ENCODE results near the gene FSTL1. TPM values are rescaled to one million over a fixed set of nuclear protein-coding genes. Genes with fewer than 3 reads are reported as not detected.

Gene FSTL1
- total and polyA plus RNA-seq, 2 experiments from 2014 or later, result 142 to 353 TPM

DNA sequence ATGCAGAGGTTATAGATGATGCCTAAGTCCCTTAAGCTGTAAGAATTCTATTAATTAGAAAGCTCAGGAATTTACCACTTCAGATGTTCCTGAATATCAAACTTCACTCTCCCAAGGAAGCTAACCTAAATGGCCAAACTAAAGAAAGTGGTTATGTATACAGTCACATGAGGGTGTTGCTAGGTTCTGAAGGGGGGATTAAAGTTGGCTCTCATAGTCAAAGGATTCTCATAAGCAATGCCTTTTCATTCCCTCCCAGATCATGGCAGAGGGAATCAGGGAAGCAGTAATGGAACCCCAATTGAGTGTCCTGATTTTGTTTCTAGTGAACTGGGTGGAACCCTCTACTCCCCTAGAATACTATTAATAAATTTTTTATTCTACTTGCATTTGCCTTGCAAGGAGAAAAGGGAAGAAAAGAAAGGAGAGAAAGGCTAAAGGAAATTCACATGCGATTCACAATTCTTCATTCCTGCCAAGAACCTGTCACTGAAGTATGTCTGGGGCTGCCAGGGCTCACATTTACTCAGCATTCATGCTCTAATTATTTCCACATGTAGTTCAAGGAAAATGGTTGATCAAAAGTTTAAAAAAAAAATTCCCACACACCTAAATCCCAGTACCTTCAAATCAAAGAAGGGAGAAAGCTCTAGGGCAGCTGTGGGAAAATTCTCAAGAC lies 25.1 kb downstream of the FSTL1 start:
- H3K27me3 ChIP-seq, result no peaks in the 10 kb centered on the region
- TF ChIP-seq, protein P1, sequence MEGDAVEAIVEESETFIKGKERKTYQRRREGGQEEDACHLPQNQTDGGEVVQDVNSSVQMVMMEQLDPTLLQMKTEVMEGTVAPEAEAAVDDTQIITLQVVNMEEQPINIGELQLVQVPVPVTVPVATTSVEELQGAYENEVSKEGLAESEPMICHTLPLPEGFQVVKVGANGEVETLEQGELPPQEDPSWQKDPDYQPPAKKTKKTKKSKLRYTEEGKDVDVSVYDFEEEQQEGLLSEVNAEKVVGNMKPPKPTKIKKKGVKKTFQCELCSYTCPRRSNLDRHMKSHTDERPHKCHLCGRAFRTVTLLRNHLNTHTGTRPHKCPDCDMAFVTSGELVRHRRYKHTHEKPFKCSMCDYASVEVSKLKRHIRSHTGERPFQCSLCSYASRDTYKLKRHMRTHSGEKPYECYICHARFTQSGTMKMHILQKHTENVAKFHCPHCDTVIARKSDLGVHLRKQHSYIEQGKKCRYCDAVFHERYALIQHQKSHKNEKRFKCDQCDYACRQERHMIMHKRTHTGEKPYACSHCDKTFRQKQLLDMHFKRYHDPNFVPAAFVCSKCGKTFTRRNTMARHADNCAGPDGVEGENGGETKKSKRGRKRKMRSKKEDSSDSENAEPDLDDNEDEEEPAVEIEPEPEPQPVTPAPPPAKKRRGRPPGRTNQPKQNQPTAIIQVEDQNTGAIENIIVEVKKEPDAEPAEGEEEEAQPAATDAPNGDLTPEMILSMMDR (IDR thresholded peaks at IDR 0.05; ENCODE audit: low read depth, low read length), result no peak
- H3K4me1 ChIP-seq (ENCODE audit: low read depth), result peaks cover 39% of the 10 kb centered on the region
- no peaks in the 10 kb centered on the region for H3K9me3 ChIP-seq (ENCODE audit: low read depth)
- H3K36me3 ChIP-seq, result no peaks in the 10 kb centered on the region
- peak overlapping the region; percentile 50 for H3K27ac ChIP-seq
- DNase-seq (ENCODE audit: low read depth in 1 of 2, low spot score in 1 of 2), result peak in 1 of 2 donors; percentile 96
- H3K4me3 ChIP-seq, result no peak overlapping the region

DNA sequence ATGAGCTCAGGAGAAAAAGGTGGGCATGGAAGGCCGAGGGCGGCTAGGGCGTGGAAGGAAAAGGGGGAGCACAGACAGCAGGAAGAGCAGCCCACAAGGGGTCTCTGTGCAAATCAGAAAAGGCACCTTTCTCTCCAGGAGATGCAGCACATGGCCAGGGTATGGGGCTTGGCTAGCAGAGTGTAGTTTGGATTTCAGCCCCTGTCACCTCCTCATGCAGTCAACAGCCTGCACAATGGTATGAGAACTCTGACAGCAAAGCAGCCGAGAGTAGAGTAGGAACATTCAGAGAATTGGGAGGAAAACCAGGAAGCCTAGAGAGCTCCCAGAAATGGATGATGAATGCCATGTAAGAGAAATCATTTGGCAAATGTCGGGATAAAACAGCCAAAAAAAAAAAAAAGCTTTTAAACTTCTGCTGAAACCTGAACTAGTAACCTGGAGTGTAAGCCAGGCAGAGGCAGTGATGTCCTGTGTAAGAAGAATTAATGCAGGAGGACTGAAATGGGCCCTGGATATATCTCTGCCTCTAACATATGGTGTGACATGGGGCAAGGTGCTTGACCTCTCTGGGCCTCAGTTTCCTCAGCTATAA lies 25.7 kb downstream of the FSTL1 start:
- no peak for DNase-seq (ENCODE audit: low read depth in 1 of 2, low spot score in 1 of 2)
- H3K27ac ChIP-seq, result no peak overlapping the region
- no peaks in the 10 kb centered on the region for H3K9me3 ChIP-seq (ENCODE audit: low read depth)
- no peak overlapping the region for H3K4me3 ChIP-seq
- H3K4me1 ChIP-seq (ENCODE audit: low read depth), result peaks cover 44% of the 10 kb centered on the region
- no peaks in the 10 kb centered on the region for H3K36me3 ChIP-seq
- TF ChIP-seq, protein P1 (IDR thresholded peaks at IDR 0.05; ENCODE audit: low read depth, low read length), result no peak
- no peaks in the 10 kb centered on the region for H3K27me3 ChIP-seq

DNA sequence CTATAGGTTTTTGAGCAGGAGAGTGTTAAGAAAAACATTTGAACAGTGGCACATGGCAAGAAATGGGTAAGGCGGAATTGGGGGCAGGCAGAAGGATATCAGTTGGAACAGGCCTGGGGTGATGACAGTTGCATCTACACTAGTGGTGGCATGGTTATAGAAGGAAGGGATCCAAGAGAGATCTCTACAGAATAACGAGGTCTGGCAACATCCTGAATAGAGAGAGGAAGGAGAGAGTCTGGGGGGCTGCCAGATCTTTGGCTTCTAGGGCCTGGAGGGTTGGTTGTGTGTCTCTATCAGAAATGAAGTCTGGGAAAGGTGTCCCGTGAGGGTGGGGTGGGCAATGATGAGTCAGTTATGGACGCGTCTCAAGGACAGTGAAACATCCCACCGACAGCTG lies 26.3 kb downstream of the FSTL1 start:
- Histone ChIP-seq H3K4me1 (ENCODE audit: low read depth) (peaks cover 47% of the 10 kb centered on the region), H3K4me3 (no peak overlapping the region), H3K27me3 (no peaks in the 10 kb centered on the region), H3K9me3 (ENCODE audit: low read depth) (no peaks in the 10 kb centered on the region), H3K27ac (no peak overlapping the region), H3K36me3 (no peaks in the 10 kb centered on the region)
- no peak for DNase-seq (ENCODE audit: low read depth in 1 of 2, low spot score in 1 of 2)
- TF ChIP-seq, protein P1 (IDR thresholded peaks at IDR 0.05; ENCODE audit: low read depth, low read length), result no peak

DNA sequence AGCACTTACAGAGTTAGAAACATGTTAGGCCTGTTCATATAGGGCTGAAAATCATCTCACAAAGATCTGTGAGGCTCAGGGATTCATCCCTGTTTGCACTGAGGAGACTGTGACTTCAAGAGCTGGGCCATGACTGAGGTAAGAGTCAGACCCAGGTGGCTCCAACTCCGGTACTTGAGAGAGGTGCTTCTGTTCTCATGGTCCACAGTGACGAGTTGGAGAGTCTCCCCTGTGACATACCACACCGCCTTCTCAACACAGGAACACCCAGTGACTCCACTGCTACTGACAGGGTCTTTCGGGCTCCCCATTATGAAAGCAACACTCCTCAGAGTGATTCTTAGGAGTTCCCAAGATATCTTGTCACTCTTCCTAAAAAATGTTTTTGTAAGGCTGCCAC lies 27.4 kb downstream of the FSTL1 start:
- DNase-seq (ENCODE audit: low read depth in 1 of 2, low spot score in 1 of 2), result no peak
- H3K27ac ChIP-seq, result no peak overlapping the region
- peaks cover 53% of the 10 kb centered on the region for H3K4me1 ChIP-seq (ENCODE audit: low read depth)
- H3K9me3 ChIP-seq (ENCODE audit: low read depth), result no peaks in the 10 kb centered on the region
- no peaks in the 10 kb centered on the region for H3K27me3 ChIP-seq
- TF ChIP-seq, protein P1 (IDR thresholded peaks at IDR 0.05; ENCODE audit: low read depth, low read length), result no peak
- no peak overlapping the region for H3K4me3 ChIP-seq
- H3K36me3 ChIP-seq, result no peaks in the 10 kb centered on the region

DNA sequence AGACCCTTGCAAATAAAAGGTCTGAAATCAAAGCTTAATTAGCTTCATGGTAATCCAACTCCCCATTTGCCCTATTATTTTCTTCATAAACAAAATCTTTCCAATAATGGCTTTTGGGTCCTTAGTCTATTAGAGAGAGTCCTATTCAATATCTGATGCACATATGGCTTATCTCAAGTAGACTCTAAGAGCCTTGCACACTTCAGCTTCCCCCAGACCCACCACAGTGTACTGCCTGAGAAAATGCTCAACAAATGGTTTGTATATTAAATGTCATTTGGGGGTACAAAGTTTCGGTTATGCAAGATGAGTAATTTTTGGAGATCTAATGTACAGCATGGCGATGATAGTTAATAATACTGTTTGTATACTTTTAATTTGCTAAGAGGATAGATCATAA lies 28.9 kb downstream of the FSTL1 start:
- Histone ChIP-seq H3K4me1 (ENCODE audit: low read depth) (peaks cover 58% of the 10 kb centered on the region), H3K4me3 (no peak overlapping the region), H3K36me3 (no peaks in the 10 kb centered on the region), H3K9me3 (ENCODE audit: low read depth) (no peaks in the 10 kb centered on the region), H3K27me3 (no peaks in the 10 kb centered on the region), H3K27ac (peak overlapping the region; percentile 81)
- TF ChIP-seq, protein P1 (IDR thresholded peaks at IDR 0.05; ENCODE audit: low read depth, low read length), result no peak
- no peak for DNase-seq (ENCODE audit: low read depth in 1 of 2, low spot score in 1 of 2)

Measured in cardiac muscle cell (in vitro differentiated cells and primary cell).